ENCODE measurements around the gene NARF. TPM values are rescaled to one million over a fixed set of nuclear protein-coding genes. Genes with fewer than 3 reads are reported as not detected.

Gene NARF
- total and polyA plus RNA-seq, 2 experiments from 2014 or later: 43.9 to 91.8 TPM

DNA sequence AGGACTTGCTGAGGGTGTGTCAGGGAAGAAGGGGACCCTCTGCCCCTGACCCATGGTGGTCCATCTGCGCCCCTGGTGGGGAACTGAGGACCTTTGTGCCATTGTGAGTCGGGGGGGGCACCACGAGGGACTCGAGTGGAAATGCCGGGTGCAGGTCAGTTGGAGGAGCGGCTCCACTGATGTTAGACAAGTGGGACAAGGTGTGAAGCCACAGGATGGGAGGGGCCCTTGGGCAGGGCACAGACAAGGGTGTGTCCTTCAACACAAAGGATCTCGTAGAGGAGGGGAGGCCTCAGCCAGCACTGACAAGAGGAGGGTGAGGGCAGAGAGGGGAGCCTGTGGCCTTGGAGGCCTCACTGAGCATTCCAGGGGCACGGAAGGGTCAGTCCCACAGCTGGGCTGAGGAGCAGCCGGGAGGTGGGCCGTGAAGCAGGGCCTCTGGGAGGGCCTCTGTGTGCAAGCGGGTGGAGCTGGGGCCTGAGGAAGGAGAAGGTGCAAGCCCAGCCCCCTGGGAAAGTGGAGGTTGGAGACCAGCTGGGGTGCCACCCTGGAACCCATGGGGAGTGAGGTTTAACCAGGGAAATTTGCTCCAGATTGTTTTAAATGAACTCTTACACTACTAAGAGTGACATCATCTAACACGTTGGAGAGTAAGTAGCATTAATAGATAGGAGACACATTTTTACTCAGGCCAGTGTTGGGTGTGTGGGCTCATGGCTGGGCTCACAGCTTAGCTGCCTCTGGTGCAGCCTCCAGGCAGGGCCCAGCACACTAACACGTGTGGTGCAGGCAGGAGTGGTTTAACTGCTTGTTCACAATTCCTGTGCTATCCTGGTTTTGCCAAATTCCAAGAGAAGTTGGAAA, 27.9 kb downstream of the NARF start:
- no peaks in the 10 kb centered on the region for H3K4me1 ChIP-seq (ENCODE audit: insufficient read depth)
- no peak for DNase-seq (ENCODE audit: low spot score)
- no peak overlapping the region for H3K4me3 ChIP-seq
- H3K27ac ChIP-seq: no peak overlapping the region
- H3K27me3 ChIP-seq: no peaks in the 10 kb centered on the region
- no peak overlapping the region for H3K4me2 ChIP-seq
- no peaks in the 10 kb centered on the region for H3K9me3 ChIP-seq (ENCODE audit: low read depth)
- H3K36me3 ChIP-seq (replicated peaks; ENCODE audit: insufficient read depth, low read depth): no peaks in the 10 kb centered on the region
- no peak overlapping the region for H2AFZ ChIP-seq
- no peaks in the 10 kb centered on the region for H3K79me2 ChIP-seq
- no peaks in the 10 kb centered on the region for H4K20me1 ChIP-seq (ENCODE audit: insufficient read depth, poor library complexity, severe bottlenecking)
- WGBS (ENCODE audit: low lambda C conversion rate, missing lambda C conversion rate): 85% methylated on average over 13 of the region's 13 CpGs
- H3K9me2 ChIP-seq (replicated peaks; ENCODE audit: insufficient read depth): no peaks in the 10 kb centered on the region
- TF ChIP-seq, protein P1, sequence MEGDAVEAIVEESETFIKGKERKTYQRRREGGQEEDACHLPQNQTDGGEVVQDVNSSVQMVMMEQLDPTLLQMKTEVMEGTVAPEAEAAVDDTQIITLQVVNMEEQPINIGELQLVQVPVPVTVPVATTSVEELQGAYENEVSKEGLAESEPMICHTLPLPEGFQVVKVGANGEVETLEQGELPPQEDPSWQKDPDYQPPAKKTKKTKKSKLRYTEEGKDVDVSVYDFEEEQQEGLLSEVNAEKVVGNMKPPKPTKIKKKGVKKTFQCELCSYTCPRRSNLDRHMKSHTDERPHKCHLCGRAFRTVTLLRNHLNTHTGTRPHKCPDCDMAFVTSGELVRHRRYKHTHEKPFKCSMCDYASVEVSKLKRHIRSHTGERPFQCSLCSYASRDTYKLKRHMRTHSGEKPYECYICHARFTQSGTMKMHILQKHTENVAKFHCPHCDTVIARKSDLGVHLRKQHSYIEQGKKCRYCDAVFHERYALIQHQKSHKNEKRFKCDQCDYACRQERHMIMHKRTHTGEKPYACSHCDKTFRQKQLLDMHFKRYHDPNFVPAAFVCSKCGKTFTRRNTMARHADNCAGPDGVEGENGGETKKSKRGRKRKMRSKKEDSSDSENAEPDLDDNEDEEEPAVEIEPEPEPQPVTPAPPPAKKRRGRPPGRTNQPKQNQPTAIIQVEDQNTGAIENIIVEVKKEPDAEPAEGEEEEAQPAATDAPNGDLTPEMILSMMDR (IDR thresholded peaks at IDR 0.05; ENCODE audit: poor library complexity): no peak
- TF ChIP-seq EZH2 (IDR thresholded peaks at IDR 0.05; ENCODE audit: borderline replicate concordance): no peak
- TF ChIP-seq EZH2phosphoT487 (IDR thresholded peaks at IDR 0.05; ENCODE audit: low read depth, severe bottlenecking, unreplicated experiment): no peak

- Histone ChIP-seq H3K36me3 (replicated peaks; ENCODE audit: insufficient read depth, low read depth) (no peaks in the 10 kb centered on the region), H3K4me1 (ENCODE audit: insufficient read depth) (no peaks in the 10 kb centered on the region)
- whole genome bisulfite sequencing (ENCODE audit: low lambda C conversion rate, missing lambda C conversion rate): 92% methylated on average over 14 of the region's 14 CpGs
These were observed 29.4 kb downstream of the NARF start for GRCh38 chr17:82487910-82488309.

DNA sequence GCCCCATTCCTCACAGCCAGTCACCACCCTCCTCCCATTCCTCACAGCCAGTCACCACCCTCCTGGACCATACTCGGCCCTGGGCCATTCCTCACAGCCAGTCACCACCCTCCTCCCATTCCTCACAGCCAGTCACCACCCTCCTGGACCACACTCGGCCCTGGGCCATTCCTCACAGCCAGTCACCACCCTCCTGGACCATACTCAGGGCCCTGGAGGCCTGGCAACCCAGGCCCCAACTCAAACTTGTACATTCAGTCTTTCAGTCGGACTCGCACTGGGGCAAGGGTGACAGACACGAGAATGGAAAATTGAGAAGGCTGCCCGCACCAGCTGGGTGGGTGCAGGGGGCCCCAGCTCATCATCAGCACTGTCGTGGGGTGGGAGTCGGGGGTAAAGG, 30.6 kb downstream of the NARF start:
- H3K79me2 ChIP-seq: no peaks in the 10 kb centered on the region
- no peaks in the 10 kb centered on the region for H3K4me1 ChIP-seq (ENCODE audit: insufficient read depth)
- TF ChIP-seq, protein P1 (IDR thresholded peaks at IDR 0.05; ENCODE audit: poor library complexity): no peak
- TF ChIP-seq EZH2phosphoT487 (IDR thresholded peaks at IDR 0.05; ENCODE audit: low read depth, severe bottlenecking, unreplicated experiment) (no peak), EZH2 (IDR thresholded peaks at IDR 0.05; ENCODE audit: borderline replicate concordance) (no peak)
- DNase-seq (ENCODE audit: low spot score): no peak
- no peak overlapping the region for H3K27ac ChIP-seq
- H3K9me2 ChIP-seq (replicated peaks; ENCODE audit: insufficient read depth): no peaks in the 10 kb centered on the region
- no peak overlapping the region for H2AFZ ChIP-seq
- WGBS (ENCODE audit: low lambda C conversion rate, missing lambda C conversion rate): 86% methylated on average over 8 of the region's 8 CpGs
- no peaks in the 10 kb centered on the region for H3K9me3 ChIP-seq (ENCODE audit: low read depth)
- no peaks in the 10 kb centered on the region for H3K36me3 ChIP-seq (replicated peaks; ENCODE audit: insufficient read depth, low read depth)
- H3K4me2 ChIP-seq: no peak overlapping the region
- H3K4me3 ChIP-seq: no peak overlapping the region
- no peaks in the 10 kb centered on the region for H4K20me1 ChIP-seq (ENCODE audit: insufficient read depth, poor library complexity, severe bottlenecking)
- no peaks in the 10 kb centered on the region for H3K27me3 ChIP-seq

More at GRCh38 chr17:82487910-82488309, 29.4 kb downstream of the NARF start:
- Histone ChIP-seq H3K9me2 (replicated peaks; ENCODE audit: insufficient read depth) (no peaks in the 10 kb centered on the region), H3K79me2 (no peaks in the 10 kb centered on the region), H3K27ac (no peak overlapping the region), H4K20me1 (ENCODE audit: insufficient read depth, poor library complexity, severe bottlenecking) (no peaks in the 10 kb centered on the region), H2AFZ (no peak overlapping the region), H3K4me3 (no peak overlapping the region), H3K9me3 (ENCODE audit: low read depth) (no peaks in the 10 kb centered on the region), H3K27me3 (no peaks in the 10 kb centered on the region), H3K4me2 (no peak overlapping the region)
- TF ChIP-seq EZH2phosphoT487 (IDR thresholded peaks at IDR 0.05; ENCODE audit: low read depth, severe bottlenecking, unreplicated experiment): no peak
- TF ChIP-seq EZH2 (IDR thresholded peaks at IDR 0.05; ENCODE audit: borderline replicate concordance): no peak
- TF ChIP-seq, protein P1 (IDR thresholded peaks at IDR 0.05; ENCODE audit: poor library complexity): no peak
- DNase-seq (ENCODE audit: low spot score): no peak
